Neuronal stem cell (in vitro differentiated cells): ENCODE data around the gene SLC25A6.

Source experiments
- DNase-seq: peaks from one replicate; pipeline ENCODE4 v3.0.0-alpha.2; 2013; ENCODE audit warnings: low spot score
- H2AFZ ChIP-seq: one replicate; pipeline ENCODE4 v1.6.1; 2013; ENCODE audit warnings: mild to moderate bottlenecking, low read length, inconsistent platforms
- H2AK5ac ChIP-seq: 2 replicates; pipeline ENCODE4 v1.6.1; 2013; ENCODE audit warnings: low read depth, mild to moderate bottlenecking, inconsistent platforms, low read length, moderate library complexity, mixed read lengths
- H2BK120ac ChIP-seq: 2 replicates; pipeline ENCODE4 v1.6.1; 2013; ENCODE audit warnings: low read depth, mild to moderate bottlenecking, inconsistent platforms, low read length, moderate library complexity, mixed read lengths
- H2BK12ac ChIP-seq: one replicate; pipeline ENCODE4 v1.6.1; 2013; ENCODE audit warnings: low read length, inconsistent platforms
- H2BK15ac ChIP-seq: 2 replicates; pipeline ENCODE4 v1.6.1; 2013; ENCODE audit warnings: mild to moderate bottlenecking, low read length, inconsistent platforms, mixed read lengths
- H2BK5ac ChIP-seq: one replicate; pipeline ENCODE4 v1.6.1; 2013; ENCODE audit warnings: inconsistent platforms, mild to moderate bottlenecking, low read length, moderate library complexity
- H3K14ac ChIP-seq: one replicate; pipeline ENCODE4 v1.6.1; 2013; ENCODE audit warnings: low read length, inconsistent platforms
- H3K18ac ChIP-seq: 2 replicates; pipeline ENCODE4 v1.6.1; 2013; ENCODE audit warnings: low read length, inconsistent platforms
- H3K23ac ChIP-seq: 2 replicates; pipeline ENCODE4 v1.6.1; 2013; ENCODE audit warnings: low read depth, mild to moderate bottlenecking, mixed read lengths, low read length, inconsistent platforms; ENCODE audit not compliant: poor library complexity
- H3K27ac ChIP-seq: replicated peaks from 3 replicates; pipeline ENCODE4 v1.5.1; 2013; ENCODE audit warnings: low read length, inconsistent platforms
- H3K27me3 ChIP-seq, 3 experiments: 2 replicates each; pipeline ENCODE4 v1.6.1; 2013; ENCODE audit warnings: low read length in 3 of 3, mild to moderate bottlenecking in 2 of 3, inconsistent platforms in 1 of 3, low read depth in 1 of 3, mixed read lengths in 1 of 3, moderate library complexity in 1 of 3; ENCODE audit not compliant: control insufficient read depth in 3 of 3, insufficient read depth in 3 of 3
- H3K36me3 ChIP-seq, 2 donors: replicated peaks in 1 of 2; 2 replicates each; pipeline ENCODE4 v1.6.1; 2013; ENCODE audit warnings: low read length in 2 of 2; ENCODE audit not compliant: control insufficient read depth in 2 of 2, insufficient read depth in 2 of 2
- H3K4ac ChIP-seq: 2 replicates; pipeline ENCODE4 v1.6.1; 2013; ENCODE audit warnings: inconsistent platforms, mild to moderate bottlenecking, low read length, moderate library complexity
- H3K4me1 ChIP-seq, 2 donors: 1 replicate in 1 of 2; 2 replicates in 1 of 2; pipeline ENCODE4 v1.6.1; 2013; ENCODE audit warnings: low read length in 2 of 2, low read depth in 1 of 2; ENCODE audit not compliant: control insufficient read depth in 2 of 2, insufficient read depth in 1 of 2
- H3K4me2 ChIP-seq: one replicate; pipeline ENCODE4 v1.6.1; 2013; ENCODE audit warnings: mild to moderate bottlenecking, low read length, inconsistent platforms; ENCODE audit not compliant: insufficient read depth, poor library complexity, severe bottlenecking
- H3K4me3 ChIP-seq, 2 donors: 2 replicates each; pipeline ENCODE4 v1.5.1; 2013; ENCODE audit warnings: low read length in 2 of 2, mild to moderate bottlenecking in 2 of 2, inconsistent platforms in 1 of 2, moderate library complexity in 1 of 2
- H3K79me1 ChIP-seq: one replicate; pipeline ENCODE4 v1.6.1; 2013; ENCODE audit warnings: low read depth, mild to moderate bottlenecking, inconsistent platforms, low read length, moderate library complexity
- H3K9ac ChIP-seq: one replicate; pipeline ENCODE4 v1.6.1; 2013; ENCODE audit warnings: mild to moderate bottlenecking, low read depth, low read length, inconsistent platforms; ENCODE audit not compliant: poor library complexity
- H3K9me3 ChIP-seq, 2 donors: replicated peaks in 1 of 2; 2 replicates each; pipeline versions ENCODE3 to v1.6.1; 2013; ENCODE audit warnings: low read length in 2 of 2, mild to moderate bottlenecking in 2 of 2, inconsistent platforms in 1 of 2, low read depth in 1 of 2, mixed read lengths in 1 of 2, moderate library complexity in 1 of 2; ENCODE audit not compliant: control insufficient read depth in 2 of 2, insufficient read depth in 1 of 2
- H4K8ac ChIP-seq: one replicate; pipeline ENCODE4 v1.6.1; 2013; ENCODE audit warnings: low read depth, mild to moderate bottlenecking, inconsistent platforms, low read length, moderate library complexity
- H4K91ac ChIP-seq: one replicate; pipeline ENCODE4 v1.6.1; 2013; ENCODE audit warnings: low read length, low read depth, mild to moderate bottlenecking, inconsistent platforms; ENCODE audit not compliant: poor library complexity
- WGBS, 2 donors: extraction: QIAGEN DNeasy Blood & Tissue Kit; methylation state at CpG; one replicate each; pipeline ENCODE4 v1.1.7; 2013; ENCODE audit warnings: missing lambda C conversion rate in 2 of 2, mixed read lengths in 1 of 2; ENCODE audit not compliant: insufficient read length in 2 of 2, insufficient replicate concordance in 1 of 2; ENCODE audit errors: extremely low coverage in 2 of 2; 5-methylcytosine and 5-hydroxymethylcytosine counted together

SLC25A6 gene

GRCh38 chrX:1395646-1396216, 3.8 kb upstream of the SLC25A6 start:
- no peak overlapping the region for H3K23ac ChIP-seq
- peaks cover 13 to 43% of the 10 kb centered on the region in 2 donors for H3K36me3 ChIP-seq
- no peak overlapping the region for H3K9ac ChIP-seq
- no peak overlapping the region for H4K91ac ChIP-seq
- no CpG with 5 or more reads among the region's 5 CpGs for WGBS, 2 donors
- H3K9me3 ChIP-seq, result peaks cover 0 to 2% of the 10 kb centered on the region in 2 donors
- peaks cover 3 to 9% of the 10 kb centered on the region in 2 donors for H3K4me1 ChIP-seq
- no peak overlapping the region for H3K14ac ChIP-seq
- DNase-seq, result no peak
- no peak overlapping the region for H2AK5ac ChIP-seq
- no peak overlapping the region for H2BK12ac ChIP-seq
- H3K18ac ChIP-seq, result no peak overlapping the region
- no peak overlapping the region for H3K27ac ChIP-seq
- H3K4me2 ChIP-seq, result no peak overlapping the region
- H2BK120ac ChIP-seq, result no peak overlapping the region
- no peak overlapping the region for H3K4me3 ChIP-seq
- H2BK15ac ChIP-seq, result no peak overlapping the region
- peaks cover 21% of the 10 kb centered on the region for H3K79me1 ChIP-seq
- H2BK5ac ChIP-seq, result no peak overlapping the region
- H2AFZ ChIP-seq, result no peak overlapping the region
- no peak overlapping the region for H4K8ac ChIP-seq
- H3K27me3 ChIP-seq, result no peaks in the 10 kb centered on the region
- H3K4ac ChIP-seq, result no peak overlapping the region

DNA sequence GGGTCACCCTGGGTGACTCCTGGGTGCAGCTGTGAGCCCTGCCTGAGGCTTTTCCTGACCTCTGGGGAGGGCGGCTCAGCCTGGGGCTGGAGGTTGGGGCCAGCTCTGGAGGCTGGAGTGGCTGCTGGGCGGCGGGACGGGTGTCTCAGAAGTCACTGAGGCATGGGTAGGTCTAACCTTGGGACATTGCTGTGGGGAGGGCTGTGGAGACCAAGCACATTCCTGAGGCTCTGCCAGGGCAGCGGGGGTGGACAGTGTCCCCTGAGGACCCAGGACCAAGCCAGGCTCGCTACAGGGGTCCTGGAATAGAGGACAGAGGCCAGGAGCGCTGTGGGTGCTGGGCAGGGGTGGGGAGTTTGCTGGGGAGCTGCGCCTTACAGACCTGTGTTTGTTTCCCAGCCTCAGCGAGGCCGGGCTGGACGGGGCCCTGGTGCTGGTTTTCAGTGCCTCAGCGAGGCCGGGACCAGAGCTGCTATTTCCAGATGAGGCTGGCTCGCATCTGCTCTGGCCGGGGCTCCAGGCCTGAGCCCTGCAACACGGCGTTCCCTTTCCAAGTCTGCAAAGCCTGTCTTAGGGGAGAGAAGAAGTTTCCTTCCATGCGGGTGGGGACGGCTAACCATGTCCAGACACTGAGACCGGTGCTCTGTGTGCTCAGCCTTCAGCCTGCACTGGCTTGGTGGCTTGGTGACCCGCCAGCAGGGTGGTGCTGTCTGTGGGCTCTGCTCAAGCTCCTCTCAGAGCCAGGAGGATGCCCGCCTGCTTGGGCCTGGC, 3.0 kb upstream of the SLC25A6 start:
- Histone ChIP-seq H3K79me1 (peaks cover 21% of the 10 kb centered on the region), H2AFZ (no peak overlapping the region), H3K4me1 (peaks cover 3 to 9% of the 10 kb centered on the region in 2 donors), H3K4me2 (peak overlapping the region; percentile 11), H4K91ac (no peak overlapping the region), H3K23ac (peak overlapping the region; percentile 80), H3K27ac (no peak overlapping the region), H4K8ac (no peak overlapping the region), H2BK120ac (peak overlapping the region; percentile 41), H3K27me3 (no peaks in the 10 kb centered on the region), H2BK12ac (no peak overlapping the region), H3K14ac (peak overlapping the region; percentile 71), H2AK5ac (peak overlapping the region; percentile 63), H3K36me3 (peaks cover 15 to 45% of the 10 kb centered on the region in 2 donors), H2BK15ac (no peak overlapping the region), H3K4me3 (no peak overlapping the region), H2BK5ac (peak overlapping the region; percentile 24), H3K18ac (no peak overlapping the region), H3K4ac (no peak overlapping the region), H3K9me3 (no peaks in the 10 kb centered on the region), H3K9ac (peak overlapping the region; percentile 60)
- WGBS, 2 donors, result no CpG with 5 or more reads among the region's 22 CpGs
- no peak for DNase-seq

DNA sequence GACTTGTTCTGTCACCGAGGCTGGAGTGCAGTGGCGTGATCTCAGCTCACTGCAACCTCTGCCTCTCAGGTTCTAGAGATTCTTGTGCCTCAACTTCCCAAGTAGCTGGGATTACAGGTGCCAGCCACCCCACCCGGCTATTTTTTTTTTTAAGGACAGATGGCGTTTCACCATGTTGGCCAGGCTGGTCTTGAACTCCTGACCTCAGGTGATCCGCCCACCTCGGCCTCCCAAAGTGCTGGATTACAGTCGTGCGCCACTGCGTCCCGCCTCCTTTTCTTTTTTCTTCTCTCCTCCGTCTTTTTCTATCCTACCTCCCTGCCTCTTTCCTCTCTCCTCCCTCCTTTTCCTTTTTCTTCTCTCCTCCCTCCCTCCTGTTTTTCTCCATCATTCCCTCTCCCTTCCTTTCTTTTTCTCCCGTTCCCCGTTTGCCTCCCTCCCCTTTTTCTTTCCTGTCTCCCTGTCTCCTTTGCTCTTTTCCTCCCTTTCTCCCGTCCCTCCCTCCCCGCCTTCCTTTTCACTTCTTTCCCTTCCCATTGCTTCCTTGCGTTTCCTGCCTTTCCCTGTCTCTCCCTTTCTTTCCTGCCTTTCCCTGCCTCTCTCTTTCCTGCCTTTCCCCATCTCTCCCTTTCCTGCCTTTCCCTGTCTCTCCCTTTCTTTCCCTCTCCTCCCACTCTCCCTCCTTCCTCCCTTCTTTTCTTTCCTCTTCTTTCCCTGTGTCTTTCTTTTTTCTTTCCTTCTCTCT, 2.1 kb upstream of the SLC25A6 start:
- Histone ChIP-seq H3K9me3 (no peaks in the 10 kb centered on the region), H2BK12ac (no peak overlapping the region), H2BK5ac (no peak overlapping the region), H3K36me3 (peaks cover 21 to 50% of the 10 kb centered on the region in 2 donors), H3K27me3 (no peaks in the 10 kb centered on the region), H3K18ac (no peak overlapping the region), H3K4ac (no peak overlapping the region), H3K9ac (no peak overlapping the region), H4K91ac (no peak overlapping the region), H3K27ac (no peak overlapping the region), H3K4me1 (peaks cover 3 to 9% of the 10 kb centered on the region in 2 donors), H2BK15ac (no peak overlapping the region), H3K79me1 (peaks cover 28% of the 10 kb centered on the region), H3K4me3 (no peak overlapping the region), H2AFZ (no peak overlapping the region), H2AK5ac (no peak overlapping the region), H4K8ac (no peak overlapping the region), H3K4me2 (no peak overlapping the region), H3K23ac (no peak overlapping the region), H3K14ac (no peak overlapping the region), H2BK120ac (no peak overlapping the region)
- WGBS, 2 donors, result 100% methylated on average over 1 of the region's 16 CpGs; no CpG with 5 or more reads in 1 of the 2 donors
- no peak for DNase-seq
